Measurements from ENCODE around the gene EGFL6. TPM values are rescaled to one million over a fixed set of nuclear protein-coding genes. Genes with fewer than 3 reads are reported as not detected.

EGFL6 gene
- total and polyA plus RNA-seq, 10 of the 15 experiments (the other 5 are each of a cell fraction or from before 2014, with no cell fraction given), result 0.03 TPM; not detected in 9

- no peak overlapping the region for H2AFZ ChIP-seq (ENCODE audit: control insufficient read depth, low read depth, low read length)
- no peak overlapping the region; the same call in 1 of the 2 replicates for H3K4me2 ChIP-seq (ENCODE audit: control insufficient read depth, insufficient read depth)
- FAIRE-seq (no peak), ATAC-seq (no peak), DNase-seq (ENCODE audit: low read depth, low spot score) (no peak)
- intact Hi-C loops (cut with micrococcal nuclease; ENCODE audit: unreplicated experiment), result loop anchor here (10.0 kb wide), 1 partner anchor 722 kb away; no protein-coding TSS in a partner anchor
- H4K20me1 ChIP-seq (ENCODE audit: control insufficient read depth, insufficient read depth), result no peaks in the 10 kb centered on the region
- peaks cover 40% of the 10 kb centered on the region for H3K4me1 ChIP-seq (ENCODE audit: control insufficient read depth, insufficient read depth, low read length)
- TF ChIP-seq ESRRA (IDR thresholded peaks at IDR 0.05; ENCODE audit: low read length) (no peak), CHD1 (IDR thresholded peaks at IDR 0.05; ENCODE audit: low read depth, low read length) (no peak), MLLT1 (IDR thresholded peaks at IDR 0.05) (no peak), SIX5 (IDR thresholded peaks at IDR 0.05; ENCODE audit: low read depth, low read length, severe bottlenecking) (no peak), ETV6 (conservative IDR thresholded peaks at IDR 0.05 in 1 of 2, IDR thresholded peaks at IDR 0.05 in 1 of 2; ENCODE audit: borderline replicate concordance in 1 of 2, low read depth in 1 of 2) (no peak)
- H3K79me2 ChIP-seq (ENCODE audit: control insufficient read depth, insufficient read depth, low read length), result peaks cover 5% of the 10 kb centered on the region; the same call in 1 of the 2 replicates
- 51% methylated on average over 3 of the region's 3 CpGs for WGBS (ENCODE audit: insufficient coverage, insufficient replicate concordance, low lambda C conversion rate, missing lambda C conversion rate)
- ChIA-PET SMC1A (ENCODE audit: uncharacterized antibody, unreplicated experiment) (interaction anchor here (0.9 to 6.5 kb wide), 4 partner anchors 18 to 82 kb away, joined by 3 to 115 read pairs (median 5); no protein-coding TSS in a partner anchor), RAD21 (ENCODE audit: unreplicated experiment) (interaction anchor here (1.0 to 6.4 kb wide), 3 partner anchors 30 to 365 kb away, joined by 4 to 103 read pairs (median 4); partner anchors contain the start of genes OFD1 and TRAPPC2), POLR2A (no interaction called here), CTCF (interaction anchor here (1.3 to 1.8 kb wide), 3 partner anchors 20 to 82 kb away, joined by 4 to 6 read pairs (median 5); no protein-coding TSS in a partner anchor)
- BruUV-seq (replicated peaks), result no TSS peak
- H3K9me3 ChIP-seq (replicated peaks; ENCODE audit: control insufficient read depth, insufficient read depth, low read length), result no peaks in the 10 kb centered on the region
- no peak overlapping the region for H3K9ac ChIP-seq (ENCODE audit: control insufficient read depth, insufficient read depth, low read length)
- H3K4me3 ChIP-seq, result no peak overlapping the region
- peaks cover 0 to 4% of the 10 kb centered on the region in 2 experiments; a peak in 1 of 4 replicates for H3K36me3 ChIP-seq (ENCODE audit: control insufficient read depth in 2 of 2, insufficient read depth in 2 of 2, low read length in 1 of 2)
- in situ Hi-C loops (cut with MboI), result loop anchor here (25.0 kb wide), 1 partner anchor 705 kb away; no protein-coding TSS in a partner anchor
- H3K27ac ChIP-seq (ENCODE audit: control insufficient read depth, insufficient read depth), result no peak overlapping the region
- no peaks in the 10 kb centered on the region for H3K27me3 ChIP-seq (replicated peaks in 1 of 2; ENCODE audit: control insufficient read depth in 2 of 2, insufficient read depth in 2 of 2, low read length in 1 of 2)
These were observed 97.4 kb downstream of the EGFL6 start for GRCh38 chrX:13666836-13667235.
